HG03039 (cell line): ENCODE results near the gene TMEM132D.
"Not testable (repeated sequence)": the region's sequence is repeated elsewhere in the genome, so short reads cannot be mapped to it uniquely, and the experiment has no call there.

ENCODE experiments used
- ATAC-seq: cut with Tn5 transposase; IDR thresholded peaks from one replicate; pipeline ENCODE4 v1.9.1; 2021; ENCODE audit warnings: mild to moderate bottlenecking, moderate library complexity; ENCODE audit not compliant: unreplicated experiment

Gene TMEM132D

GRCh38 chr12:129081755-129082250, 822.0 kb downstream of the TMEM132D start:
- no peak for ATAC-seq

DNA sequence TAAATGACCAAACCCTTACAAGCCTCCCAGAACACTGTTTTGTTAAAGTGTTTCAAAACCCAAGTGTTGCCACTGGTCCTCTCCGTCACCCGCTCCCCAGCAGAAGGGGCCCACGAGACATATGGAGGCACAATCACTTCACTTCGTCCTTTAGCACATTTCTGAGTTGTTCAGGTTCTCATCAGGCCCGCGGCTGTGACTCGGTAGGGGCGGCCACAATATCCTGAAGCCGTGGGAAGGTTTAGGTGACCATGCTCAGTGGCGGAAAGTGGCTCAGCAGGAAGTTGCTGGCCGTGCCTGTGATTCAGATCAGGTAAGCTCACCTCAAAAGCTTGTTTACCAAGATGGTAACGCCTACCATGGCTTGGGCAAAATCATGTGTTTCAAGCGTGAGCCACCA, 823.0 kb downstream of the TMEM132D start:
- no peak for ATAC-seq

GRCh38 chr12:129080391-129080790, 823.4 kb downstream of the TMEM132D start:
- no peak for ATAC-seq

DNA sequence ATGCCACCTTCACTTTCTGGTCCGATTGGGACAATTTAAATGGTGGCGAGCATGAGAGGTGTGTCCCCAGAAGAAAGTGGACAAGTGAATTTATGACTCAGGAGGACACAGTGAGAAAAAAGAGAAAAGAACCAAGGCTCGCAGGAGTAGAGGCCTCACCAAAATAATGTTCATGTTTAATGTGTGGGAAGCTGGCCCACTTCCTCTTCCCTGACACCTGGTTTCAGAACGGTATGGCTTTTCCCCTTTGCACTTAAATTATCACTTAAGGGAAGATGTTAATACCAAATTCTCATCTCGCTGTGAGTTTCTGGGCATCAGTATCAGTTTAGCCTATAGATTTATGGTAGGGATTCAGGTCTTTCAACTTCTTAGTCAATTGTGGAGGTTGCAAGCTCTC, 824.1 kb downstream of the TMEM132D start:
- no peak for ATAC-seq

DNA sequence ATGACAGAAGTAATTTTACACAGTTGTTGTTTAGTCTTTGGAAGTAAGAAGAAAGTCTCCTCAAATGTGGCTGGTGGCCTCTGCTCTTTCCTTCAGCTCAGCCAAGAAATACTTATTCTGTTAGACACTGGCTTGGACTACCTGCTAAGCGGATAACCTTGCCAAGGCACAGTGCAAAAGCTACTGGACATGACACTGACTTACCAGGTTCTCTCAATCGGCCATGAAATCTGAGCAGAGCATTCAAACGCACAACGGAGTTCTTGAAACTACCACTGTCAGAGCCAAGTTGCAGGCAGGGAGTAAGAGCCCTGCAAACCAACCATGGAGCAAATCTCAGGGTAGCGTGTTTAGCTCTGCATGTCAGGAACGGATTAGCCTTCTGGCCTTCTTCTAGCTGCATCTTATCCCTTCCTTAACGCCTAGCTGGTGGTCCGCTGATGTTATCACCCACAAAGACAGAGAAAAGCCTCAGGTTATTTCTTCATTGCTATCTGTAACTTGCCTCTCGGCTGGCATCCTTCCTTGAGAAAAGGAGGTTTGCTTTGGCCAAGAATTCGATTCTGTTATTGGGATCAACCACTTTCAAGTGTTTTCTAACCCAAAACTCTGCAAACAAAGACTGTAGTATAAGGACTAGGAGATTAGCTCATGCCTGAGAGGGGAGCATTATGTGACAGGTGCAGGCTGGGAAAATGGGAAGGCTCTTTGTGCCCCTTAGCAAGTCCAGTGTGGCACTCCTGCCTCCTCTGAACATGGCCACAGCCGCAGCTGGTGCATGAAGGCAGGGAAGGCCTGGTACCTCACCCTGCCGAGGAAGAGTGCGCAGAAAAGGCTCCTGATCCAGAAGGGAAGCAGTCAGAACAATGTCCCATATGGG, 827.1 kb downstream of the TMEM132D start:
- no peak for ATAC-seq

- ATAC-seq: no peak
Measured at GRCh38 chr12:129075460-129076208, 828.2 kb downstream of the TMEM132D start.

DNA sequence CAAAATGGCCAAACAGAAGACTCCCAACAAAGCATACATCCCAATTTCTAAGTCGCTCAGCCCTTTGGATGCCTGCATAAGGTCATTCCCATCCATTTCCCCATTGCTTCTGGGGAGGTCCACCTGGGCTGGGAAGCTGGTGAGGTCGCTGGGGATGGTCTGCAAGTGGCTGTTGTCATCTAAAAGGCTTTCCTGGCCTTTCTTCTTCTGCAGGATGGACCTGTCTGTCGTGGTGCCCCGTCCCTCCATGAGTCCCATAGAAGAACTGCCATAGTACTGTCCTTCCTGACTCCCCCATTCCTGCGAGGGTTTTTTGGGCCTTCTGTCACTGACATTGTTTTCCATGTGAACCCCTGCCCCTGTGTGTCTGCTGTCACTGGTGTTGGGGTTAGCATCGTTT, 829.4 kb downstream of the TMEM132D start:
- no peak for ATAC-seq

DNA sequence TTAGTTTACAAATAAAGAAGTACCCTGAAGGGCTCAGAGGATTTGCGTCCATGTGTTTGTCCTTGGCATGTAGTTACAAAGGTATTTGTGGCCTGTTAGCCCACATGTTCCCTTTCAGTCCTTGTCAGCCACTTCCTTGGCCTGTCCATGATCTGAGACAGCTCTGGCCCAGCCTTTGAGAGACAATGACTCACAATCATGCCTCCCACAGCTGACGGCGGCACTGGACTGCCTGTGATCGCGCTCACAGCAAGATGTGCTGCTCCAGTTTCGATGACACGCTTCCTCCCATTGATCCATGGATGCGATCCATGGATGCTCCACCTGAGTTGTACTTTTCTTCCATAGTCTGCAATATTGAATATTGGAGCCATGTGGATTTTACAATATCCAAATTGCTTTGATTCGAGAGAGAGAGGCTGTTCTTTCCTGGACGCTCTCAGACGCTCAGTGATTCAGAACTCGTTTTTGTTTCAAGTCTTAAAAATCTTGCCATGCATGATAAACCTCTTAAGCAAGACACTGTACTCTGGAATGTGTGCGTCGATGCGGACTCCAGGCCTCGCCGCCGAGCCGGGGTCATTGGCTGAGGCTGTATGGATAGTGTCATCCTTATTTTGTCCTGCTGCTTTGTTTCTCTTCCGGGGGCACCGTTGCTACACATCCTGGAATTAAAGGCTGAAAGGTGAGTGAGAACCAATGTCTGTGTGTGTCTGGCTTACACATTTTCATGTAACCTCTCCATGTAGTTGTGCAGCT, 830.5 kb downstream of the TMEM132D start:
- no peak for ATAC-seq

DNA sequence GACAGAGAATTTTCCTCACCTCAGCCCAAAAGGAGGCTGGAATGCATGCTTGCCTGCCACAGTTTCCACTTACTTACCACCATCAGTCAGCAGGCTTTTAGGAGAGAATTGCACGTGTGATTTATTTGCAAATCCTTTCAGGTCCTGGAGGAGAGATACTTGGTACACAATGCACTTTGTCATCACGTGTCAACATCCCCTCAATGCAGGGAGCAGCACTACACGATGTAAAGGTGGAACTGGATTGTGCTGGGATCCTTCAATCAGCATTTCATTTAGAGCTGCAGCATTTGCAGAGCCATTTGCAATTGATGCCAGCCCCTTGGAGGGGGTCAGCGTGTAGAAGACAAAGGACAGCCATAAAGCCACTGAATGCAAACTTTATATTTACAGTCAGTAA, 832.5 kb downstream of the TMEM132D start:
- no peak for ATAC-seq

DNA sequence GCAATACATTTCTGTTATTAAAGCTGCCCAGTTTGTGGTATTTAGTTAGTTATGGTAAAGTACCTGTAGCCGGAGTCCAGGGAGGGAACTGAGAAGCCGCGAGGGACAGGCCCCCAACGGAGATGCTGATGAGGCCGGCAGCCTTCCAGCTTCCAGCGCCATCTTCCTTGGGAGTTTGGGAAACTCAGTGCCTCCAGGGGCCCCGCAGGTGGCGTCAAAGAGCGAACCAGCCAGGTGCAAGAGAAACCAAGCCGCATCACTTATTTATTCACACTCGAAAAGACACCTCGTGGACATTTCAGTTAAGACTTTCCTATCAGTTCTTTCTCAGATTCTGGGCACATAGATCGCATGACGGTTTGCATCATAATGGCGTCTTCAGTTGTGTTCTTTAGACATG, 833.9 kb downstream of the TMEM132D start:
- no peak for ATAC-seq

GRCh38 chr12:129068684-129069083, 835.1 kb downstream of the TMEM132D start:
- no peak for ATAC-seq

DNA sequence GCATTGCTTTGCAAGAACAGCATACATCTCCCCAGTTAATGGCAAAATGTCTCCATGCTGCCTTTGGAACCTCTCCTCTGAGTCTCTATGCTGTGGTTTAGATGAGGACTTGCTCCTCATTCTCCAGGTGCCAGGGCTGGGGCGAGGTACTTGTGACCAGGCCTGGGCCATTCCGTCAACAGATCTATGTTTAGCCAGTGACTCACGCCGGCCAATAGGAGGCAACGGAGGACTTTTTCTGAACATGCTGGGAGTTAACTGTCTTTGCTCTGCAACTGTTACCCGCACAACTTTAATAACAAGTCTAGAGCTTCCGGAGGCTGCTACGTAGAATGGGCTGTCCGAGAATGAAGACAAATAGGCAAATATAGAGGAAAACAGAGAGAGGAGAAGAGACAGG, 836.3 kb downstream of the TMEM132D start:
- no peak for ATAC-seq

DNA sequence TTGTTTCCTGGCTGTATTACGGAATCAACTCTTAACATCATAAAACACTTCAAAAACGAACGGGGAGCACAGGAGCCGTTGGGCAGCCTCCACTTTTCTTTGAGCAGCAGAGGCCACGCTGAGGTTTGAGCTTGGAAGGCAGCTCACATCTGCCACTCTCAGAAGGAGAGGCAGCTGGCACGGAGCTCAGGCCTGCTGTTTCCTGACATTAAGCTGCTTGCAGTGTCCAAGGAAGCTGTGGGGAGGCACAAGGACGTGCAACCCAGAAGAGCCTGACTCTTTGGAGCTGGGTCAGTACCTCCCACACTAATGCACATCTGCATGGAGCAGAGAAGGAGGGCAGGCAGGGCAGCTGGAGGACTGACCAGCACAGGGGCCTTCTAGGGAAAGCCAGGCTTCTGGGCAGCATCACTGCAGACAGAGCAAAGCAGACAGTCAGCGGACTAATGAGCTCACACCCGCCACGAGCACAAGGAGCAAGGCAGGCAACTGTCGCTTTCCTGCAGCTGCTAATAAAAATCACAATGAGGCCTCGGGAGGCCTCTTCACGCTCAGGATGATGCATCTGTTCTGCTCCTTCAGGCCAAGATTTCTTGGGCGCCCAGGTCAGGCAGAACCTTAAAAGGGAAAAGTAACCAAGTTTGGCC, 839.5 kb downstream of the TMEM132D start:
- no peak for ATAC-seq

- no peak for ATAC-seq
Measured at GRCh38 chr12:129063600-129063999, 840.2 kb downstream of the TMEM132D start.

GRCh38 chr12:129053232-129053631, 850.6 kb downstream of the TMEM132D start:
- ATAC-seq: no peak

DNA sequence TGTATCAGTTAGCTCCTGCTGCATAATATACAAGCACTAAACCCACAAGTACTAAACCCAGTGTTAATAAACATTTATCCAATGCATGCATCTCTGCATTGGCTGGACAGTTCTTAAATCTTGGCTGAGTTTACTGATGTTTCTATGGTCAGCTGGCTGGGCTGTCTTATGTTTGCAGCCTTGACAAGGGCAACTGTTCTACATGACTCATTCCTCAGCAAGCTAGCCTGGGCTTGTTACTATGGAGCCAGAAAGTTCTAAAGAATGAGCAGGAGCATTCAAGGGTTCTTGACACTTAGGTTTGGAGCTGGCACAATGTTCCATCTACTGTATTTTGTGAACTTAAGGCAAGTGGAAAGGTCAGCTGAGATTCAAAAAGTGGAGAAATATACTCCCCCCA, 851.5 kb downstream of the TMEM132D start:
- no peak for ATAC-seq

DNA sequence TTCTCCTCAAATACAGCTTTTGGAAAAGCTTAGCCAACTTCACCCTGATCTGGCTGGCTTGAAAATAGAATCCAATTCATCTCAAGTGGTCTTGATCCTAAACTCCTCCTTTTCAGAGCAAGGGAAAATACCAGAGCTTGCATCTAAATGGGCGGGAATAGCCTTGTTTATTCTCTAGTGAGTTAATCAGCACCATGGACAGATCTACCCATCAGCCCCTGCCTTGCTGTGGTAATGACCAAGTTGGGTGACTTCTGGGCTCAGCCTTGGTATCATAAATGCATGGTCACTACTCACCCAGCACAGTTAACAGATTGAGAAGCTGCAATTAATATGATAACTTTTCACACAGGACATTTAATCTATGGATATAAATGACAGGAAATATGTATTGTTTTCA, 853.9 kb downstream of the TMEM132D start:
- ATAC-seq: no peak

DNA sequence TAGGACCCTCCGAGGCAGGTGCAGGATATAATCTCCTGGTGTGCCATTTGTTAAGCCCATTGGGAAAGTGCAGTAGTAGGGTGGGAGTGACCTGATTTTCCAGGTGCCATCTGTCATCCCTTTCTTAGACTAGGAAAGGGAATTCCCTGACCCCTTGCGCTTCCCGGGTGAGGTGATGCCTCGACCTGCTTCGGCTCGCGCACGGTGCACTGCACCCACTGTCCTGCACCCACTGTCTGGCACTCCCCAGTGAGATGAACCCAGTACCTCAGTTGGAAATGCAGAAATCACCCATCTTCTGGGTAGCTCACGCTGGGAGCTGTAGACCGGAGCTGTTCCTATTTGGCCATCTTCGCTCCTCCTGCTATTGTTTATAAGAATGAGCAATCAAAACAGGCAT, 860.5 kb downstream of the TMEM132D start:
- not testable (repeated sequence) for ATAC-seq

DNA sequence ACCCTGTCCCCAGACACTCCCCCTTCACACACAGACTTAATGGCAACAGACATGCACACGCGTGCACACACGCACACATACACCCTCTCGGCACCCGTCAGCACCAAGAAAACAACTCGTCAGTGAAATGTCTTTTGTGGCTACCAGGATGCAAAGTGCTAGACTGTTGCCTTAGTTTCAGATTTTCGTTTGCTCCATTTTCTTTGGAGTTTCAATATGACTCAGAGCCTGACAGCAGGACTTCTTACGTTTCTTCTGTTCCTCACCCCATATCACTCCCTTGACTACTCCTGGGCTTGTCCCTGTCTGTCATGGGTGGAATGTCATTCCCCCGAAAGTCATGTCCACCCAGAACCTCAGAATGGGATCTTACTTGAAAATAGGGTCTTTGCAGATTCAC, 867.7 kb downstream of the TMEM132D start:
- ATAC-seq: no peak

GRCh38 chr12:129034558-129035289, 869.1 kb downstream of the TMEM132D start:
- ATAC-seq: no peak
